HG03565 (cell line): ENCODE results near the gene NDUFA11.
"Not testable (repeated sequence)": the region's sequence is repeated elsewhere in the genome, so short reads cannot be mapped to it uniquely, and the experiment has no call there.

Source experiments
- ATAC-seq: cut with Tn5 transposase; IDR thresholded peaks from one replicate; pipeline ENCODE4 v1.9.1; 2021; ENCODE audit warnings: mild to moderate bottlenecking, moderate library complexity; ENCODE audit not compliant: unreplicated experiment

The NDUFA11 gene

GRCh38 chr19:5863030-5863665, 40.4 kb downstream of the NDUFA11 start:
- ATAC-seq = no peak

DNA sequence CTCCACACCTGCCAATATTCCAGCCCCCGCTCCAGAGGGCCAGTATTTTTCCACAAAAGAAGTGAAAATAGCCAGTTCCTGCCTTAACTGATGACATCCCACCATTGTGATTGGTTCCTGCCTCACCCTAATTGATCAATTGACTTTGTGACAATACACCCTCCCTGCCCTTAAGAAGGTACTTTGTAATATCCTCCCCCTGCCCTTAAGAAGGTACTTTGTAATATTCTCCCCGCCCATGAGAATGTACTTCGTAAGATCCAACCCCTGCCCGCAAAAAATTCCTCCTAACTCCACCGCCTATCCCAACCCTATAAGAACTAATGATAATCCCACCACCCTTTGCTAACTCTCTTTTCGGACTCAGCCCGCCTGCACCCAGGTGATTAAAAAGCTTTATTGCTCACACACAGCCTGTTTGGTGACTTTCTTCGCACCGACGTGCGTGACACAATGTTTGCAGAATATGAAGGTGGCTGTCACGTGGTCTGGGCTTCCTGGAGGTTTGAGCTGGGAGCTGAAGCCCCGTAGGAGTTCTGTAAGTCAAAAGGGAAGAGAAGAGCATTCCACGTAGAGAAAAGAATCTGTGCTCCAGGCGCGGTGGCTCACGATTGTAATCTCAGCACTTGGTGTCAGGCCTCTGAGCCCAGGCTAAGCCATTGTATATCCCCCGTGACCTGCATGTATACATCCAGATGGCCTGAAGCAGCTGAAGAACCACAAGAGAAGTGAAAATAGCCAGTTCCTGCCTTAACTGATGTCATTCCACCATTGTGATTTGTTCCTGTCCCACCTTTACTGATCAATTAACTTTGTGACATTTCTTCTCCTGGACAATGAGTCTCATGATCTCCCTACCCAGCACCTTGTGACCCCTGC, 46.1 kb downstream of the NDUFA11 start:
- no peak for ATAC-seq

DNA sequence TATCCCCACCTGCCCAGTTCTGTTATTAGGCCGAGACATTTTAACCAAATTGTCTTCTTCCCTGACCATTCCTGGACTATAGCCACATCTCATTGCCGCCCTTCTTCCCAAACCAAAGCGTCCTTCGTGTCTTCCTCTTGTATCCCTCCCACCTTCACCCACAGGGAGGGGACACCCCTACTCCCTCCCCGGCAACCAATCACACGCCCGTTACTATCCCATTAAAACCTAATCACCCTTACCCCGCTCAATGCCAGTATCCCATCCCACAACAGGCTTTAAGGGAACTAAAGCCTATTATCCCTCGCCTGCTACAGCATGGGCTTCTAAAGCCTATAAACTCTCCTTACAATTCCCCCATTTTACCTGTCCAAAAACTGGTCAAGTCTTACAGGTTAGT, 48.4 kb downstream of the NDUFA11 start:
- not testable (repeated sequence) for ATAC-seq

GRCh38 chr19:5854121-5854520, 49.5 kb downstream of the NDUFA11 start:
- not testable (repeated sequence) for ATAC-seq

DNA sequence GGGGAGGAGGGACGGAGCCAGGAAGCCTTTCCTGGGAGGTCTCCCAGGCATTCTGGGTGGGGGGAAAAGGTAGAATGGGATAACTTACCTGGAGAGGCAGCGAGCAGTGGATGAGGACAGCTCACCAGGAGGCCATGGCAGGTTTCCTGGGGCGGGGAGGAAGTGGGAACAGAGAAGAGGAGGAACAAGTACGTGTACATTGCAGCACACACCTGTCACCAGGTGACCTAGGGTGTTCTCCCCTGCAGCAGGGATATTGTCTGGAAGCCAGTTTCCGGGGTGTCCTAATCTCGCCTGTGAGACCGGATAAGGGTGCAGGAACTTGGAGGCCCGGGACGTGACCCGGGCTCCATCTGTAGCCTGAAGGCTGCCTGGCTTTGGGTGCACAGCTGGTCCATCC, 52.3 kb downstream of the NDUFA11 start, which contains the start of gene FUT3:
Gene FUT3 (minus strand): TSS at position 148 of the 400 bp plus-strand sequence.
- ATAC-seq = no peak

DNA sequence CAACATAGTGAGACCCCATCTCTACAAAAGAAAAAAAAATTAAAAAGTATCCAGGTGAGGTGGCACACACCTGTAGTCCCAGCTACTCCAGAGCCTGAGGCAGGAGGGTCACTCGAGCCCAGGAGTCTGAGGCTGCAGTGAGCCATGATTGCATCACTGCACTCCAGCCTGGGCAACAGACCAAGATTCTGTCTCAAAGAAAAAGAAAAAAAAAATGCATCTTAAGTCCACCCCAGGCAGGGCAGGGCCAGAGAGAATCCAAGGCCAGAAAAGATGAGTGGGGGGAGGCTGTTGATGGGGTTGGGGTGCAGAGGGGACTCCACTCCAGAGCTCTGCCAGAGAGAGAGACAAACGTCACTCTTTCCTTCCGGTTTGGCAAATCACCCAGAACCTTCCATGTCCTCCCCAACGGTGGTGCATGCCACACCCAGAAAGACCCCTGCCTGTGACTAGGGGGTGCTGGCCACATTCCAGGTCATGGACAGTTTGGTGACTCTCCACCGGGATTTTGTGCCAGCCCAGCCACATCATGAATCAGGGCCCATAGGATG, 52.8 kb downstream of the NDUFA11 start:
- no peak for ATAC-seq

GRCh38 chr19:5850189-5850588, 53.4 kb downstream of the NDUFA11 start:
- no peak for ATAC-seq

DNA sequence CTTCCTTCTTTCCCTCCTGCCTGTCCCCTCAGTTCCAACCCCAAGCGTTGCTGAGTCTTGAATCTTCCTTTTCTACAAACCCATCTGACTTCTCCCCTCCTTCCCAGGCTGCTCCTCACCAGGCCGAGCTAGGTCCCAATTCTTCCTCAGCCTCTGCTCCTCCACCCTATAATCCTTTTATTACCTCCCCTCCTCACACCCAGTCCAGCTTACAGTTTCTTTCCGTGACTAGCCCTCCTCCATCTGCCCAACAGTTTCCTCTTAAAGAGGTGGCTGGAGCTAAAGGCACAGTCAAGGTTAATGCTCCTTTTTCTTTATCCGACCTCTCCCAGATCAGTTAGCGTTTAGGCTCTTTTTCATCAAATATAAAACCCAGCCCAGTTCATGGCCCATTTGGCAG, 55.0 kb downstream of the NDUFA11 start:
- ATAC-seq = not testable (repeated sequence)

- ATAC-seq = not testable (repeated sequence)
These were observed 55.7 kb downstream of the NDUFA11 start for GRCh38 chr19:5847846-5848245.
